K562 (cell line): ENCODE measurements around the gene CDC5L.

Source experiments
- FOXM1 ChIP-seq, 2 experiments: fragments of 450-650 bp in 1 of 2; sonication (generic) in 1 of 2; formaldehyde crosslinking in 1 of 2; IDR thresholded peaks; 2 replicates each; pipeline versions ENCODE4 v1.6.1 to v1.9.0; 2017 to 2022; ENCODE audit warnings: low read depth in 2 of 2, mild to moderate bottlenecking in 2 of 2, missing genetic modification reagents in 1 of 2, moderate library complexity in 1 of 2
- MLX ChIP-seq, 2 experiments: fragments of 450-650 bp in 1 of 2; sonication (generic) in 1 of 2; formaldehyde crosslinking; conservative IDR thresholded peaks; 2 replicates each; pipeline versions ENCODE4 v1.4.0 to v1.8.1; 2020 to 2022; ENCODE audit warnings: mild to moderate bottlenecking in 1 of 2, missing genetic modification reagents in 1 of 2
- NFRKB ChIP-seq: fragments of 450-650 bp; IDR thresholded peaks from 2 replicates; pipeline ENCODE4 v1.6.1; 2016; ENCODE audit warnings: low read depth
- POLR2AphosphoS5 ChIP-seq: IDR thresholded peaks from 2 replicates; pipeline ENCODE4 v1.6.1; 2011; ENCODE audit warnings: mild to moderate bottlenecking, low read depth, low read length, moderate library complexity; ENCODE audit not compliant: control insufficient read depth, insufficient read depth
- SMARCC2 ChIP-seq: fragments of 450-650 bp; IDR thresholded peaks from 2 replicates; pipeline ENCODE4 v1.6.1; 2017; ENCODE audit warnings: antibody characterized with exemption, moderate library complexity, mild to moderate bottlenecking, low read depth
- TRIM25 ChIP-seq: fragments of 450-650 bp; IDR thresholded peaks from 2 replicates; pipeline ENCODE4 v1.7.0; 2016; ENCODE audit warnings: borderline replicate concordance
- ZNF280A ChIP-seq: fragments of 450-650 bp; IDR thresholded peaks from 2 replicates; pipeline ENCODE4 v1.6.1; 2018; ENCODE audit warnings: mild to moderate bottlenecking, low read depth; ENCODE audit not compliant: partially characterized antibody

GRCh38 chr6:44473393-44474189 is 86.1 kb downstream of the CDC5L start:
- no peak for TF ChIP-seq FOXM1 (IDR thresholded peaks at IDR 0.05; ENCODE audit: low read depth)
- no peak for TF ChIP-seq FOXM1 (CRISPR knock-in tag; IDR thresholded peaks at IDR 0.05; ENCODE audit: low read depth)
- no peak for TF ChIP-seq POLR2AphosphoS5
- no peak for TF ChIP-seq NFRKB
- no peak for TF ChIP-seq MLX (CRISPR knock-in tag; conservative IDR thresholded peaks at IDR 0.05)
- no peak for TF ChIP-seq TRIM25
- TF ChIP-seq SMARCC2, result no peak
- TF ChIP-seq ZNF280A, result no peak
